ENCODE data around the gene NCAM2.

Gene NCAM2

DNA sequence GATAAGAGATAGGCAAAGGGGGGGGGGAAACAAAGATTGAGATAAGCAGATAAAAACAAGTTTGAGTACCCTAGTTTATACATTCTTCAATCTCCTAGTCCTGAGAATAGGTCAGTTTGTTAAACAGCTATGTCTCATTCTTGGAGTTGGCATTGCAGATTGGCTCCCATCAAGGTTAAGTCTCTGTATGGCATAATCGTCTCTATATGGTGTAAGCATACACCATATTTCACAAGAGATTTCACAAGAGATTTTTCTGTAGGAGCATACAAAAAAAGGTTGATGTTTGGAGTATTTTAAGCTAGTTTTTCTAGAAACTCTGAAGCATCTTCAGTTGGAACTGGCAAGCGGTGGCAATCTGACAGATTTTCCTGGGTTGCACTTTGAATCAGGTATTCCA lies 35.8 kb downstream of the NCAM2 start:
- in situ Hi-C loops (cut with MboI; ENCODE audit: low pct_unique_long_range_greater_than_20kb, low sequenced_read_pairs, unreplicated experiment), result no loop called here
- TF ChIP-seq, protein P1, sequence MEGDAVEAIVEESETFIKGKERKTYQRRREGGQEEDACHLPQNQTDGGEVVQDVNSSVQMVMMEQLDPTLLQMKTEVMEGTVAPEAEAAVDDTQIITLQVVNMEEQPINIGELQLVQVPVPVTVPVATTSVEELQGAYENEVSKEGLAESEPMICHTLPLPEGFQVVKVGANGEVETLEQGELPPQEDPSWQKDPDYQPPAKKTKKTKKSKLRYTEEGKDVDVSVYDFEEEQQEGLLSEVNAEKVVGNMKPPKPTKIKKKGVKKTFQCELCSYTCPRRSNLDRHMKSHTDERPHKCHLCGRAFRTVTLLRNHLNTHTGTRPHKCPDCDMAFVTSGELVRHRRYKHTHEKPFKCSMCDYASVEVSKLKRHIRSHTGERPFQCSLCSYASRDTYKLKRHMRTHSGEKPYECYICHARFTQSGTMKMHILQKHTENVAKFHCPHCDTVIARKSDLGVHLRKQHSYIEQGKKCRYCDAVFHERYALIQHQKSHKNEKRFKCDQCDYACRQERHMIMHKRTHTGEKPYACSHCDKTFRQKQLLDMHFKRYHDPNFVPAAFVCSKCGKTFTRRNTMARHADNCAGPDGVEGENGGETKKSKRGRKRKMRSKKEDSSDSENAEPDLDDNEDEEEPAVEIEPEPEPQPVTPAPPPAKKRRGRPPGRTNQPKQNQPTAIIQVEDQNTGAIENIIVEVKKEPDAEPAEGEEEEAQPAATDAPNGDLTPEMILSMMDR (IDR thresholded peaks at IDR 0.05; ENCODE audit: extremely low read depth, insufficient read depth, missing control alignments), result no peak
- no peak for DNase-seq (ENCODE audit: low spot score)

DNA sequence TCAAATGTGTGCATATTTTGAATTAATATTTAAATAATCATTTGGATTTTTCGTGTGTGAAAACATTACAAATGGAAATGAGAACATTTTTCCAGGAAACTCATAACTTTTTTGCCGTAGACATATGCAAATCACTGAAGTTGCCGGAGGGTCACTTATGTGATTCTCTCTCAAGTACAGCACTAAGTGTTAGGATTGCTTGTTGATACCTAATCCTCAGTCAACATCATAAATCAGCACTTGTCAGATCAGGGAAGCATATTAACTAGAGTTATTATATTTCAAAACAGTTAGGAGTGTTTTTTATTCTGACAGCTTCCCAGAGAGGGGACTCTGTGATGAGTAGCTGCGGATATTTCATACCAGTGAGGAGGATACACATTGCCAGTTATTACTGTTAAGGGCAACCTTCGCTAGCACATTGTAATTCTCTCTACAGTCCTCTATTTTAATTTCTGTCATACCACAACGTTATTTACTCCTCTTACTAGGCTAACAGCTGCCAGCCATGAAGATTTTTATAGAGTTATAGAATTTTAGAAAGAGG lies 41.5 kb downstream of the NCAM2 start:
- in situ Hi-C loops (cut with MboI; ENCODE audit: low pct_unique_long_range_greater_than_20kb, low sequenced_read_pairs, unreplicated experiment), result no loop called here
- TF ChIP-seq, protein P1 (IDR thresholded peaks at IDR 0.05; ENCODE audit: extremely low read depth, insufficient read depth, missing control alignments), result no peak
- DNase-seq (ENCODE audit: low spot score), result no peak

DNA sequence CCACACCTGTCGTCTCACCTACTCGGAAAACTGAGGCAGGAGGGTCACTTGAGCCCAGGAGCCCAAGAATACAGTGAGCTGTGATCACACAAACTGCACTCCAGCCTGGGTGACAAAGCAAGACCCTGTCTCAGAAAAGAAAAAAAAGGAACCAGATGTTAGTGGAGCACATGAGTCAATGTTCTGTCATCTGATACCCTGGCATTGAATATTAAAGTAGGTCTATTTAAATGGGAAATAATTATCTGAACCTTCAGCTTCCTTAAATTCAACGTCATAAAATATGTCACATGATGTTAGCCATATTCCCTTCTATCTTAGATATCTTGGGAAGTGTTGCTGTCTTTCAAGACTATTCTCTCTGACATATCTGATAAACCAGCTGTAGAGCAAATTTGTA lies 47.3 kb downstream of the NCAM2 start:
- no peak for DNase-seq (ENCODE audit: low spot score)
- TF ChIP-seq, protein P1 (IDR thresholded peaks at IDR 0.05; ENCODE audit: extremely low read depth, insufficient read depth, missing control alignments), result no peak
- in situ Hi-C loops (cut with MboI; ENCODE audit: low pct_unique_long_range_greater_than_20kb, low sequenced_read_pairs, unreplicated experiment), result no loop called here

DNA sequence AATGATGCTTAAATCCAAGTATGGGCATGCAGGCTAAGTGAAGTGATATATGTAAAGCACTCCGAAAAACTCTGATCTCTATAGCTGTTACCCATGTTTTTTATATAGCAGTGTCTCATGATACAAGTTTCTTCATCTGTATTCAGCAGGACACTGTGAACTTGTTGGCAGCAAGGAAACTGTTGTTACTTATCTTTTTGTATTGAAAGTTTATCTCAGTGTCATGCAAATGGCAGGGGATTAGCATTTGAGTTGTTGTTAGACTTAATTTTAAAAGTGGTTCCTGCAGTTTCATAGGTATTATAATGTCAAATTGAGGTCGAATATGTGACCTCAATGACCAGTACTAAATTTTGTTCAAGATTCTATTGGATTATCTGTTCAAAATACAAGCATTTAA lies 47.9 kb downstream of the NCAM2 start:
- in situ Hi-C loops (cut with MboI; ENCODE audit: low pct_unique_long_range_greater_than_20kb, low sequenced_read_pairs, unreplicated experiment), result no loop called here
- no peak for DNase-seq (ENCODE audit: low spot score)
- TF ChIP-seq, protein P1 (IDR thresholded peaks at IDR 0.05; ENCODE audit: extremely low read depth, insufficient read depth, missing control alignments), result no peak

DNA sequence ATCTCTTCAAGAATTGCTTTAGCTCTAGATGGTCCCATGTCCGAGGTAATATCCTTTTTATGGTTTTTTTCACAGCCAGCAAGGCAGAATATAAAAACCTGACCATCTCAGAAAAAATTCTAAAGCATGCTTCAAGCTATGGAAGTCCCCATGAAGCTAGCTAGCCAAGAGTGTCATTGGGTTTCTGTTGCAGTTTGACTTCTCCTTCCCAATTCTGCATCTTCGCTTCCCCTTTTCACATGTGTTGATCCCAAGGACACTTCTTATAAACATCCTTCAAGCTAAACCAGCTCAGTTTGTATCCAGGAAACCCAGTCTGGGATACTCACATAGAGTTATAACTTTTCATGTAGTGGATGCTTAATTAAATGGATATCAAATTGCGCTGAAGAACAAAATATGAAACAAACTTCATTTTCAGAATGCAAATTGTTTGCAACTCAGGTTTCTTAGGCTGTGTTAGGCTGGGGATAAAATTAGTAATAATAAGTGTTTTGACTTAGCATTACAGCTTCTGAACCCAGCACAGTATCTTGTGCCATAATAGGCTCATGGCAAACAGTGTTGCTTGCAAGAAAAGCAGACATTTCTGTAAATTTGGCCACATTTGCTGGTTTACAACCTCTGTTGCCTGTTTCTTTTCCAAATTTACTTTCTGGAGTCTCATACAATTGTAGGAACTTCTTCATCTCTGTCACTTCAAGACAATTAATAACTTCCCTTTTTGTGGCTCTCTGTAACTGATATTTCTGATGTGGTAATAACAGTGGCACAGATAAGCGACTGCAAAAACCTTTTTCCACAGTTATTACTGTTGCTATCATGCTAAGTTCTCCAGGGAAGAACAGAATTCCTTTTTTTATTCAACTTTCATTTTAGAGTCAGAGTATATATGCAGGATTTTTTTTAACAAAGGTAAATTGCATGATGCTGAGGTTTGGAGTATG lies 53.2 kb downstream of the NCAM2 start:
- TF ChIP-seq, protein P1 (IDR thresholded peaks at IDR 0.05; ENCODE audit: extremely low read depth, insufficient read depth, missing control alignments), result no peak
- in situ Hi-C loops (cut with MboI; ENCODE audit: low pct_unique_long_range_greater_than_20kb, low sequenced_read_pairs, unreplicated experiment), result no loop called here
- DNase-seq (ENCODE audit: low spot score), result no peak

DNA sequence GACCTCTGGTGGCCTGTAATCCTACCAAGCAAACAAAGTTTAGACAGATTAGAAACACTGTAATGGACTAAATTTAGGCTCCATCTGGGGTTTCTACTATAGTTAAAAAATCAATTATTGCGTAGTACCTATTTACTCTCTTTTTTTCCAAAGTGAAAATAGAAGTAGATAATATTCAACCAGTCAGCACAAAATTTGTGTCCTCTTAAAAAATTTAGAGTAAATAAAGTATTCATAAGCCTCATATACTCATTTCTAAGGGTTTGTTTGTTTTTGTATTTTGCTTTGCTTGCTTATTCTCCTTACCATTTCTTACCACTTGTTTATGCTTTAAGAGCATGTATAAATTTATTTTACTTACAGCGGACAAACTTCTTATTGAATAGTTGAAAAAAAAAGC lies 54.5 kb downstream of the NCAM2 start:
- no peak for DNase-seq (ENCODE audit: low spot score)
- TF ChIP-seq, protein P1 (IDR thresholded peaks at IDR 0.05; ENCODE audit: extremely low read depth, insufficient read depth, missing control alignments), result no peak
- in situ Hi-C loops (cut with MboI; ENCODE audit: low pct_unique_long_range_greater_than_20kb, low sequenced_read_pairs, unreplicated experiment), result no loop called here
